ENCODE results near the gene DDX10. TPM values are rescaled to one million over a fixed set of nuclear protein-coding genes. Genes with fewer than 3 reads are reported as not detected.

DDX10 gene
- polyA plus RNA-seq, 1 of the 3 experiments (the other 2 are of a cell fraction), result 35.8 TPM

DNA sequence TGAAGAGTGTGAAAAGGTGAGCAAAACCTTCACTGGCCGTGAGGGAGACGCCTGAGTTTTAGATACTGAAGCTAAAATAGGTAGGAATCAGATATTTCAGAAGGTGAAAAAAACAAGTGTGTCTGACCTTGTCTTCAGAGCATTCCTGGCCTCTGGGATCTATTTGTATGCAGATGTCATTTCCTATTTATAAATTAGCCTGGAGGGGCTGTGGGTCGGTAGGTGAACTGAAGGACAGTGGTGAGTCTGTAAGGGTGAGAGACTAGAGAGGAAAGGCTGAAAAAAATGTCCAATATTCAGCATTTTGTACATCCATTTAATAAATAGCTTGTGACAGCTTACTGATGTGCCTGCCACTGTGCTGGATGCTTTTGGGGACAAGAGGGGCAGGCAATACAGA, 302.1 kb downstream of the DDX10 start:
- H3K4me3 ChIP-seq (ENCODE audit: low read depth in 2 of 2, low read length in 1 of 2), result no peak overlapping the region; a peak in 1 of 4 replicates
- no peaks in the 10 kb centered on the region for H3K27me3 ChIP-seq (ENCODE audit: insufficient read depth)
- H3K9me3 ChIP-seq, result no peaks in the 10 kb centered on the region
- peak overlapping the region; percentile 46 for H3K4me2 ChIP-seq
- H3K27ac ChIP-seq (ENCODE audit: low read depth in 2 of 2, low read length in 1 of 2), result peak overlapping the region; percentile 84 to 93
- H2AFZ ChIP-seq (ENCODE audit: low read depth), result peak overlapping the region; percentile 73; the same call in 1 of the 2 replicates
- H3K9ac ChIP-seq, result no peak overlapping the region
- TF ChIP-seq FOXM1 (IDR thresholded peaks at IDR 0.05; ENCODE audit: low read depth) (no peak), YY1 (IDR thresholded peaks at IDR 0.05; ENCODE audit: low read depth) (no peak), NFIC (IDR thresholded peaks at IDR 0.05; ENCODE audit: borderline replicate concordance) (no peak), ELF1 (IDR thresholded peaks at IDR 0.05) (no peak), POLR2AphosphoS5 (IDR thresholded peaks at IDR 0.05; ENCODE audit: low read depth, low read length) (no peak), RFX5 (IDR thresholded peaks at IDR 0.05; ENCODE audit: low read length) (no peak), GATA2 (CRISPR knock-in tag; IDR thresholded peaks at IDR 0.05) (no peak), SIN3A (IDR thresholded peaks at IDR 0.05; ENCODE audit: borderline replicate concordance, low read depth, low read length) (no peak), TEAD4 (IDR thresholded peaks at IDR 0.05; ENCODE audit: borderline replicate concordance, insufficient read depth) (no peak)
- TF ChIP-seq, protein P1, sequence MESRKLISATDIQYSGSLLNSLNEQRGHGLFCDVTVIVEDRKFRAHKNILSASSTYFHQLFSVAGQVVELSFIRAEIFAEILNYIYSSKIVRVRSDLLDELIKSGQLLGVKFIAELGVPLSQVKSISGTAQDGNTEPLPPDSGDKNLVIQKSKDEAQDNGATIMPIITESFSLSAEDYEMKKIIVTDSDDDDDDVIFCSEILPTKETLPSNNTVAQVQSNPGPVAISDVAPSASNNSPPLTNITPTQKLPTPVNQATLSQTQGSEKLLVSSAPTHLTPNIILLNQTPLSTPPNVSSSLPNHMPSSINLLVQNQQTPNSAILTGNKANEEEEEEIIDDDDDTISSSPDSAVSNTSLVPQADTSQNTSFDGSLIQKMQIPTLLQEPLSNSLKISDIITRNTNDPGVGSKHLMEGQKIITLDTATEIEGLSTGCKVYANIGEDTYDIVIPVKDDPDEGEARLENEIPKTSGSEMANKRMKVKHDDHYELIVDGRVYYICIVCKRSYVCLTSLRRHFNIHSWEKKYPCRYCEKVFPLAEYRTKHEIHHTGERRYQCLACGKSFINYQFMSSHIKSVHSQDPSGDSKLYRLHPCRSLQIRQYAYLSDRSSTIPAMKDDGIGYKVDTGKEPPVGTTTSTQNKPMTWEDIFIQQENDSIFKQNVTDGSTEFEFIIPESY (IDR thresholded peaks at IDR 0.05; ENCODE audit: borderline replicate concordance, low read depth), result no peak
- TF ChIP-seq, protein P2, sequence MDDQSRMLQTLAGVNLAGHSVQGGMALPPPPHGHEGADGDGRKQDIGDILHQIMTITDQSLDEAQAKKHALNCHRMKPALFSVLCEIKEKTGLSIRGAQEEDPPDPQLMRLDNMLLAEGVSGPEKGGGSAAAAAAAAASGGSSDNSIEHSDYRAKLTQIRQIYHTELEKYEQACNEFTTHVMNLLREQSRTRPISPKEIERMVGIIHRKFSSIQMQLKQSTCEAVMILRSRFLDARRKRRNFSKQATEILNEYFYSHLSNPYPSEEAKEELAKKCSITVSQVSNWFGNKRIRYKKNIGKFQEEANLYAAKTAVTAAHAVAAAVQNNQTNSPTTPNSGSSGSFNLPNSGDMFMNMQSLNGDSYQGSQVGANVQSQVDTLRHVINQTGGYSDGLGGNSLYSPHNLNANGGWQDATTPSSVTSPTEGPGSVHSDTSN (IDR thresholded peaks at IDR 0.05), result no peak
- TF ChIP-seq, protein P3, sequence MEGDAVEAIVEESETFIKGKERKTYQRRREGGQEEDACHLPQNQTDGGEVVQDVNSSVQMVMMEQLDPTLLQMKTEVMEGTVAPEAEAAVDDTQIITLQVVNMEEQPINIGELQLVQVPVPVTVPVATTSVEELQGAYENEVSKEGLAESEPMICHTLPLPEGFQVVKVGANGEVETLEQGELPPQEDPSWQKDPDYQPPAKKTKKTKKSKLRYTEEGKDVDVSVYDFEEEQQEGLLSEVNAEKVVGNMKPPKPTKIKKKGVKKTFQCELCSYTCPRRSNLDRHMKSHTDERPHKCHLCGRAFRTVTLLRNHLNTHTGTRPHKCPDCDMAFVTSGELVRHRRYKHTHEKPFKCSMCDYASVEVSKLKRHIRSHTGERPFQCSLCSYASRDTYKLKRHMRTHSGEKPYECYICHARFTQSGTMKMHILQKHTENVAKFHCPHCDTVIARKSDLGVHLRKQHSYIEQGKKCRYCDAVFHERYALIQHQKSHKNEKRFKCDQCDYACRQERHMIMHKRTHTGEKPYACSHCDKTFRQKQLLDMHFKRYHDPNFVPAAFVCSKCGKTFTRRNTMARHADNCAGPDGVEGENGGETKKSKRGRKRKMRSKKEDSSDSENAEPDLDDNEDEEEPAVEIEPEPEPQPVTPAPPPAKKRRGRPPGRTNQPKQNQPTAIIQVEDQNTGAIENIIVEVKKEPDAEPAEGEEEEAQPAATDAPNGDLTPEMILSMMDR (IDR thresholded peaks at IDR 0.05), result no peak
- no peaks in the 10 kb centered on the region for H4K20me1 ChIP-seq (ENCODE audit: insufficient read depth)
- no peaks in the 10 kb centered on the region for H3K79me2 ChIP-seq (ENCODE audit: insufficient read depth)
- peaks cover 16% of the 10 kb centered on the region for H3F3A ChIP-seq (replicated peaks; ENCODE audit: insufficient read depth)
- ChIA-PET POLR2A (interaction anchor here (0.7 kb wide), 1 partner anchor 29 kb away, joined by 3 read pairs; no protein-coding TSS in a partner anchor), CTCF (interaction anchor here (0.7 to 1.4 kb wide), 4 partner anchors 9 to 1874 kb away, joined by 3 to 7 read pairs (median 4); no protein-coding TSS in a partner anchor)
- DNase-seq, result no peak
- no peaks in the 10 kb centered on the region for H3K9me2 ChIP-seq
- H3K4me1 ChIP-seq (ENCODE audit: control insufficient read depth in 1 of 2, insufficient read depth in 2 of 2, low read depth in 1 of 2, low read length in 1 of 2), result peaks cover 16 to 32% of the 10 kb centered on the region in 2 experiments; a peak in 3 of 4 replicates
- 42% methylated on average over 3 of the region's 3 CpGs for WGBS (ENCODE audit: low lambda C conversion rate)
- no peaks in the 10 kb centered on the region for H3K36me3 ChIP-seq (replicated peaks in 1 of 2; ENCODE audit: control insufficient read depth in 1 of 2, insufficient read depth in 2 of 2, low read length in 1 of 2)

DNA sequence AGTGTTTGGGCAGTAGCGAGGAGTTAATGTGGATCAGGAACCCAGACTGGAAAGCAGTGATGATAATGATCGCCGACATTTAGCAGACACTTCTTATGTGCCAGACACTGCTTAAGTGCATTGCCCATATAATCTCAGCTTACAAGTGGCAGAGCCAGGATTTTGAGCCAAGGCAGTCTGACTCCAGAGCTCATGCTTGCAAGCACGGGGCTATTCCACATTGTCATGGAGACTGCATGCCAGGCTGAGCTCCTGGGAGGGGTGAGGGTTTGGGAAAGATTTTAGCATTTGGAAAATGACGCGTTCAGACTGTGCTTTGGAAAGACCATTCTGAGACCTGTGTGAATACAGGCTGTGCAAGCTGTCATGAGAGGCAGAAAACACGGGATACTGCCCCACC, 302.7 kb downstream of the DDX10 start:
- POLR2A ChIA-PET, result interaction anchor here (0.7 kb wide), 1 partner anchor 29 kb away, joined by 3 read pairs; no protein-coding TSS in a partner anchor
- Histone ChIP-seq H3F3A (replicated peaks; ENCODE audit: insufficient read depth) (peaks cover 16% of the 10 kb centered on the region), H3K79me2 (ENCODE audit: insufficient read depth) (no peaks in the 10 kb centered on the region), H3K9me2 (no peaks in the 10 kb centered on the region), H3K27me3 (ENCODE audit: insufficient read depth) (no peaks in the 10 kb centered on the region), H2AFZ (ENCODE audit: low read depth) (peak overlapping the region; percentile 73; the same call in 1 of the 2 replicates), H3K9me3 (no peaks in the 10 kb centered on the region), H4K20me1 (ENCODE audit: insufficient read depth) (no peaks in the 10 kb centered on the region), H3K4me1 (ENCODE audit: control insufficient read depth in 1 of 2, insufficient read depth in 2 of 2, low read depth in 1 of 2, low read length in 1 of 2) (peaks cover 16 to 32% of the 10 kb centered on the region in 2 experiments; a peak in 3 of 4 replicates), H3K4me2 (peak overlapping the region; percentile 46), H3K4me3 (ENCODE audit: low read depth in 2 of 2, low read length in 1 of 2) (no peak overlapping the region; a peak in 1 of 4 replicates), H3K9ac (peak overlapping the region; percentile 36; the same call in 1 of the 2 replicates), H3K27ac (ENCODE audit: low read depth in 2 of 2, low read length in 1 of 2) (peak overlapping the region; percentile 84 to 93), H3K36me3 (replicated peaks in 1 of 2; ENCODE audit: control insufficient read depth in 1 of 2, insufficient read depth in 2 of 2, low read length in 1 of 2) (no peaks in the 10 kb centered on the region)
- WGBS (ENCODE audit: low lambda C conversion rate), result 23% methylated on average over 7 of the region's 7 CpGs
- peak; percentile 58 for DNase-seq
- CTCF ChIA-PET, result interaction anchor here (0.9 to 1.4 kb wide), 4 partner anchors 10 to 972 kb away, joined by 3 to 7 read pairs (median 4); no protein-coding TSS in a partner anchor
- TF ChIP-seq, protein P4, sequence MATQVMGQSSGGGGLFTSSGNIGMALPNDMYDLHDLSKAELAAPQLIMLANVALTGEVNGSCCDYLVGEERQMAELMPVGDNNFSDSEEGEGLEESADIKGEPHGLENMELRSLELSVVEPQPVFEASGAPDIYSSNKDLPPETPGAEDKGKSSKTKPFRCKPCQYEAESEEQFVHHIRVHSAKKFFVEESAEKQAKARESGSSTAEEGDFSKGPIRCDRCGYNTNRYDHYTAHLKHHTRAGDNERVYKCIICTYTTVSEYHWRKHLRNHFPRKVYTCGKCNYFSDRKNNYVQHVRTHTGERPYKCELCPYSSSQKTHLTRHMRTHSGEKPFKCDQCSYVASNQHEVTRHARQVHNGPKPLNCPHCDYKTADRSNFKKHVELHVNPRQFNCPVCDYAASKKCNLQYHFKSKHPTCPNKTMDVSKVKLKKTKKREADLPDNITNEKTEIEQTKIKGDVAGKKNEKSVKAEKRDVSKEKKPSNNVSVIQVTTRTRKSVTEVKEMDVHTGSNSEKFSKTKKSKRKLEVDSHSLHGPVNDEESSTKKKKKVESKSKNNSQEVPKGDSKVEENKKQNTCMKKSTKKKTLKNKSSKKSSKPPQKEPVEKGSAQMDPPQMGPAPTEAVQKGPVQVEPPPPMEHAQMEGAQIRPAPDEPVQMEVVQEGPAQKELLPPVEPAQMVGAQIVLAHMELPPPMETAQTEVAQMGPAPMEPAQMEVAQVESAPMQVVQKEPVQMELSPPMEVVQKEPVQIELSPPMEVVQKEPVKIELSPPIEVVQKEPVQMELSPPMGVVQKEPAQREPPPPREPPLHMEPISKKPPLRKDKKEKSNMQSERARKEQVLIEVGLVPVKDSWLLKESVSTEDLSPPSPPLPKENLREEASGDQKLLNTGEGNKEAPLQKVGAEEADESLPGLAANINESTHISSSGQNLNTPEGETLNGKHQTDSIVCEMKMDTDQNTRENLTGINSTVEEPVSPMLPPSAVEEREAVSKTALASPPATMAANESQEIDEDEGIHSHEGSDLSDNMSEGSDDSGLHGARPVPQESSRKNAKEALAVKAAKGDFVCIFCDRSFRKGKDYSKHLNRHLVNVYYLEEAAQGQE (IDR thresholded peaks at IDR 0.05; ENCODE audit: low read depth, low read length), result peak; percentile 34; the same call in 1 of the 2 replicates
- TF ChIP-seq CHD2 (IDR thresholded peaks at IDR 0.05; ENCODE audit: low read length, partially characterized antibody), result peak; percentile 57
- TF ChIP-seq, protein P3 (IDR thresholded peaks at IDR 0.05), result no peak
- TF ChIP-seq MEF2A (IDR thresholded peaks at IDR 0.05; ENCODE audit: borderline replicate concordance, low read depth), result no peak
- 0 out of 2 replicates have a peak, but pooled peaks have one; percentile 11 for TF ChIP-seq JUND (IDR thresholded peaks at IDR 0.05)
- peak; percentile 66; the same call in 1 of the 2 replicates for TF ChIP-seq TEAD4 (IDR thresholded peaks at IDR 0.05; ENCODE audit: borderline replicate concordance, insufficient read depth)

All from SK-N-SH (cell line).